ENCODE measurements around the gene OTOS.

The OTOS gene

GRCh38 chr2:240109386-240109785, 31.1 kb downstream of the OTOS start:
- TF ChIP-seq CTCF (conservative IDR thresholded peaks at IDR 0.05; ENCODE audit: low read depth, low read length), result no peak
- no peak overlapping the region for H3K4me3 ChIP-seq (ENCODE audit: low read depth, low read length)
- no peak for DNase-seq (ENCODE audit: low read depth)

- H3K4me3 ChIP-seq (ENCODE audit: low read depth, low read length), result no peak overlapping the region
- no peak for TF ChIP-seq CTCF (conservative IDR thresholded peaks at IDR 0.05; ENCODE audit: low read depth, low read length)
- no peak for DNase-seq (ENCODE audit: low read depth)
Observed at GRCh38 chr2:240107477-240107796, 33.0 kb downstream of the OTOS start.

GRCh38 chr2:240106765-240107476, 33.5 kb downstream of the OTOS start:
- H3K4me3 ChIP-seq (ENCODE audit: low read depth, low read length), result no peak overlapping the region
- DNase-seq (ENCODE audit: low read depth), result no peak
- no peak for TF ChIP-seq CTCF (conservative IDR thresholded peaks at IDR 0.05; ENCODE audit: low read depth, low read length)

- no peak overlapping the region for H3K4me3 ChIP-seq (ENCODE audit: low read depth, low read length)
- no peak for TF ChIP-seq CTCF (conservative IDR thresholded peaks at IDR 0.05; ENCODE audit: low read depth, low read length)
- DNase-seq (ENCODE audit: low read depth), result no peak
Observed at GRCh38 chr2:240105982-240106381, 34.5 kb downstream of the OTOS start.

GRCh38 chr2:240103136-240103535, 37.3 kb downstream of the OTOS start:
- no peak for DNase-seq (ENCODE audit: low read depth)
- TF ChIP-seq CTCF (conservative IDR thresholded peaks at IDR 0.05; ENCODE audit: low read depth, low read length), result no peak
- no peak overlapping the region for H3K4me3 ChIP-seq (ENCODE audit: low read depth, low read length)

GRCh38 chr2:240098349-240098748, 42.1 kb downstream of the OTOS start:
- DNase-seq (ENCODE audit: low read depth), result no peak
- no peak overlapping the region for H3K4me3 ChIP-seq (ENCODE audit: low read depth, low read length)
- TF ChIP-seq CTCF (conservative IDR thresholded peaks at IDR 0.05; ENCODE audit: low read depth, low read length), result no peak

Measured in choroid plexus epithelial cell (primary cell).